A673 (cell line): ENCODE data around the gene DNMT3A.

Experiments used
- CTCF ChIP-seq: fragments of 300-800, 200-600 bp; sonication (generic); conservative IDR thresholded peaks from 2 replicates; pipeline ENCODE4 v1.5.1; 2017; ENCODE audit warnings: low read depth, mild to moderate bottlenecking, antibody characterized with exemption, low read length, moderate library complexity, mixed read lengths
- EZH2 ChIP-seq: fragments of 200-600 bp; sonication (generic); IDR thresholded peaks from 2 replicates; pipeline ENCODE4 v1.6.1; 2017; ENCODE audit warnings: borderline replicate concordance, low read depth, mild to moderate bottlenecking, mixed read lengths, antibody characterized with exemption, low read length; ENCODE audit not compliant: poor library complexity, severe bottlenecking

GRCh38 chr2:25276569-25277465 is 64.9 kb downstream of the DNMT3A start:
- peak; percentile 45; the same call in 1 of the 2 replicates for TF ChIP-seq CTCF
- TF ChIP-seq EZH2 = no peak
